Liver (tissue), 9 donors: Measurements from ENCODE around the gene GPD2. TPM values are rescaled to one million over a fixed set of nuclear protein-coding genes. Genes with fewer than 3 reads are reported as not detected.

ENCODE experiments used
- DNase-seq: peaks from one replicate; pipeline ENCODE4 v3.0.0-alpha.2; 2017; ENCODE audit warnings: low spot score
- H3K27ac ChIP-seq, 2 donors: one replicate each; pipeline ENCODE4 v1.7.0; 2013; ENCODE audit warnings: inconsistent platforms in 2 of 2, low read length in 2 of 2, control low read depth in 1 of 2, low read depth in 1 of 2, mild to moderate bottlenecking in 1 of 2
- H3K27me3 ChIP-seq, 4 donors: one replicate each; pipeline versions ENCODE4 v1.6.1 to v1.7.0; 2013; ENCODE audit warnings: low read length in 3 of 4, inconsistent platforms in 1 of 4, mild to moderate bottlenecking in 1 of 4, moderate library complexity in 1 of 4; ENCODE audit not compliant: control insufficient read depth in 4 of 4, insufficient read depth in 4 of 4
- H3K36me3 ChIP-seq, 4 donors: one replicate each; pipeline versions ENCODE4 v1.6.1 to v1.7.0; 2013; ENCODE audit warnings: low read length in 3 of 4, mild to moderate bottlenecking in 3 of 4, low read depth in 1 of 4, moderate library complexity in 1 of 4; ENCODE audit not compliant: control insufficient read depth in 4 of 4, insufficient read depth in 3 of 4
- H3K4me1 ChIP-seq, 4 donors: one replicate each; pipeline versions ENCODE4 v1.6.1 to v1.7.0; 2013; ENCODE audit warnings: low read length in 3 of 4, mild to moderate bottlenecking in 3 of 4, moderate library complexity in 1 of 4; ENCODE audit not compliant: control insufficient read depth in 4 of 4, insufficient read depth in 4 of 4
- H3K4me3 ChIP-seq, 3 donors: one replicate each; pipeline versions ENCODE4 v1.6.1 to v1.7.0; 2013; ENCODE audit warnings: low read length in 3 of 3, control low read depth in 1 of 3, low read depth in 1 of 3, mild to moderate bottlenecking in 1 of 3
- H3K9ac ChIP-seq, 2 donors: one replicate each; pipeline ENCODE4 v1.7.0; 2013; ENCODE audit warnings: low read length in 2 of 2, mild to moderate bottlenecking in 2 of 2, moderate library complexity in 2 of 2, control low read depth in 1 of 2, low read depth in 1 of 2
- H3K9me3 ChIP-seq, 4 donors: one replicate each; pipeline versions ENCODE4 v1.6.1 to v1.7.0; 2013; ENCODE audit warnings: low read length in 3 of 4; ENCODE audit not compliant: control insufficient read depth in 4 of 4
- EGR1 ChIP-seq, 2 donors: IDR thresholded peaks; 2 replicates each; pipeline ENCODE4 v1.6.1; 2016 to 2018; ENCODE audit warnings: antibody characterized with exemption in 2 of 2, low read depth in 2 of 2
- FOXA1 ChIP-seq: IDR thresholded peaks from 2 replicates; pipeline ENCODE4 v1.6.1; 2016; ENCODE audit warnings: antibody characterized with exemption
- FOXA2 ChIP-seq: IDR thresholded peaks from 2 replicates; pipeline ENCODE4 v1.6.1; 2016; ENCODE audit warnings: antibody characterized with exemption
- GABPA ChIP-seq, 2 donors: IDR thresholded peaks in 1 of 2; conservative IDR thresholded peaks in 1 of 2; 2 replicates each; pipeline ENCODE4 v1.6.1; 2016; ENCODE audit warnings: antibody characterized with exemption in 2 of 2, mild to moderate bottlenecking in 1 of 2, moderate library complexity in 1 of 2
- HNF4A ChIP-seq, 2 donors: conservative IDR thresholded peaks; 2 replicates each; pipeline ENCODE4 v1.6.1; 2016; ENCODE audit warnings: antibody characterized with exemption in 2 of 2, mild to moderate bottlenecking in 2 of 2
- HNF4G ChIP-seq: IDR thresholded peaks from 2 replicates; pipeline ENCODE4 v1.6.1; 2016; ENCODE audit warnings: antibody characterized with exemption
- JUND ChIP-seq, 2 donors: IDR thresholded peaks; 2 replicates each; pipeline ENCODE4 v1.6.1; 2016; ENCODE audit warnings: antibody characterized with exemption in 2 of 2
- NR2F2 ChIP-seq: IDR thresholded peaks from 2 replicates; pipeline ENCODE4 v1.6.1; 2016; ENCODE audit warnings: antibody characterized with exemption
- RAD21 ChIP-seq, 2 donors: IDR thresholded peaks; 2 replicates each; pipeline ENCODE4 v1.6.1; 2016; ENCODE audit warnings: antibody characterized with exemption in 2 of 2, mild to moderate bottlenecking in 2 of 2
- RXRA ChIP-seq, 2 donors: IDR thresholded peaks; 2 replicates each; pipeline ENCODE4 v1.6.1; 2017 to 2018; ENCODE audit warnings: antibody characterized with exemption in 2 of 2, mild to moderate bottlenecking in 1 of 2
- SP1 ChIP-seq: IDR thresholded peaks from 2 replicates; pipeline ENCODE4 v1.6.1; 2018; ENCODE audit warnings: antibody characterized with exemption, mild to moderate bottlenecking
- TAF1 ChIP-seq: conservative IDR thresholded peaks from 2 replicates; pipeline ENCODE4 v1.6.1; 2016; ENCODE audit warnings: antibody characterized with exemption, mild to moderate bottlenecking
- WGBS: extraction: QIAGEN DNeasy Blood & Tissue Kit; methylation state at CpG from one replicate; pipeline ENCODE4 v1.1.7; 2013; 5-methylcytosine and 5-hydroxymethylcytosine counted together
- polyA plus RNA-seq, 2 donors: library from polyadenylated mRNA; stranded (reverse) in 1 of 2; unstranded in 1 of 2; fragments of 200-250 nt in 1 of 2; fragments of >200 nt in 1 of 2; fragmentation: Nextera tagmentation in 1 of 2; extraction: Ambion mirVana in 1 of 2; gene quantifications; one replicate each; pipeline versions ENCODE4 v1.2.1 to v1.2.3, GENCODE V29; 2013 to 2015
- total RNA-seq, 2 donors: library from RNA; depleted of rRNA; stranded (reverse); fragments of >200 nt; gene quantifications; one replicate each; pipeline ENCODE4 v1.2.3, GENCODE V29; 2014
- TF ChIP-seq, protein P1 (sequence below): IDR thresholded peaks from 2 replicates; pipeline ENCODE4 v1.6.1; 2016; ENCODE audit warnings: antibody characterized with exemption
- TF ChIP-seq, protein P2 (sequence below): IDR thresholded peaks from 2 replicates; pipeline ENCODE4 v1.6.1; 2016; ENCODE audit warnings: antibody characterized with exemption
- TF ChIP-seq, protein P3 (sequence below): IDR thresholded peaks from 2 replicates; pipeline ENCODE4 v1.6.1; 2016; ENCODE audit warnings: antibody characterized with exemption, mild to moderate bottlenecking
- TF ChIP-seq, protein P4 (sequence below): IDR thresholded peaks from 2 replicates; pipeline ENCODE4 v1.6.1; 2016; ENCODE audit warnings: antibody characterized with exemption
- TF ChIP-seq, protein P5 (sequence below): fragments of 150-350 bp; IDR thresholded peaks from 2 replicates; pipeline ENCODE4 v1.5.1; 2017; ENCODE audit warnings: improper control_type of control experiment, low read depth, low read length; ENCODE audit not compliant: missing input control
- donor health status: healthy.
- donor health status: healthy.
- donor health status: healthy.
- donor health status: healthy.
- donor health status: healthy.

GPD2 gene
- total and polyA plus RNA-seq, 4 donors = 1.4 to 14.3 (median 6.1) TPM

DNA sequence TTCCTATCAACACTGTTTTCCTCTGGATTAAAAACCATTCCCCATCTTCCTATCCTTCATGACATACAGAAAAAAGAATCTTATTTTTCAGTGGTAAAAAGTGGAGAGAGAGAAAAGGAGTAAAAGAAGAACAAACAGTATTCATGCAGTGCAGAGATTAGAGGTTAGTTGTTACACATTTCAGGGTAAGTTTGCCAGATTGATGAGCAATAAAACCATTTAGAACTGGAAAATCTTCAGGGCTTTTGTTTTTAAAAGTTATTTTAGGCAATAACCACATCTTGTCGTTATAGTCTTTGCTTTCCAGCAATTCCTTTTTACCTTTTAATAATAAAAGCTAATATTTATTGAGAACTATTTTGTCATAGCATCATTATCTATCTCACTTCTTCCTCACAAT is 104.5 kb downstream of the GPD2 start:
- DNase-seq = no peak
- Histone ChIP-seq H3K36me3 (no peaks in the 10 kb centered on the region), H3K4me3 (no peak overlapping the region), H3K9ac (no peak overlapping the region), H3K9me3 (no peaks in the 10 kb centered on the region), H3K27me3 (no peaks in the 10 kb centered on the region), H3K27ac (no peak overlapping the region), H3K4me1 (no peaks in the 10 kb centered on the region)
- WGBS = 72% methylated on average over 1 of the region's 1 CpG
- TF ChIP-seq, protein P1, sequence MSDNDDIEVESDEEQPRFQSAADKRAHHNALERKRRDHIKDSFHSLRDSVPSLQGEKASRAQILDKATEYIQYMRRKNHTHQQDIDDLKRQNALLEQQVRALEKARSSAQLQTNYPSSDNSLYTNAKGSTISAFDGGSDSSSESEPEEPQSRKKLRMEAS = no peak
- no peak for TF ChIP-seq HNF4A (conservative IDR thresholded peaks at IDR 0.05)
- no peak for TF ChIP-seq SP1
- TF ChIP-seq HNF4G = no peak
- TF ChIP-seq RAD21 (IDR thresholded peaks at IDR 0.05) = no peak
- TF ChIP-seq TAF1 = no peak
- TF ChIP-seq RXRA (IDR thresholded peaks at IDR 0.05) = no peak
- no peak for TF ChIP-seq JUND (IDR thresholded peaks at IDR 0.05)
- TF ChIP-seq NR2F2 = no peak
- TF ChIP-seq, protein P2, sequence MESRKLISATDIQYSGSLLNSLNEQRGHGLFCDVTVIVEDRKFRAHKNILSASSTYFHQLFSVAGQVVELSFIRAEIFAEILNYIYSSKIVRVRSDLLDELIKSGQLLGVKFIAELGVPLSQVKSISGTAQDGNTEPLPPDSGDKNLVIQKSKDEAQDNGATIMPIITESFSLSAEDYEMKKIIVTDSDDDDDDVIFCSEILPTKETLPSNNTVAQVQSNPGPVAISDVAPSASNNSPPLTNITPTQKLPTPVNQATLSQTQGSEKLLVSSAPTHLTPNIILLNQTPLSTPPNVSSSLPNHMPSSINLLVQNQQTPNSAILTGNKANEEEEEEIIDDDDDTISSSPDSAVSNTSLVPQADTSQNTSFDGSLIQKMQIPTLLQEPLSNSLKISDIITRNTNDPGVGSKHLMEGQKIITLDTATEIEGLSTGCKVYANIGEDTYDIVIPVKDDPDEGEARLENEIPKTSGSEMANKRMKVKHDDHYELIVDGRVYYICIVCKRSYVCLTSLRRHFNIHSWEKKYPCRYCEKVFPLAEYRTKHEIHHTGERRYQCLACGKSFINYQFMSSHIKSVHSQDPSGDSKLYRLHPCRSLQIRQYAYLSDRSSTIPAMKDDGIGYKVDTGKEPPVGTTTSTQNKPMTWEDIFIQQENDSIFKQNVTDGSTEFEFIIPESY = no peak
- no peak for TF ChIP-seq EGR1 (IDR thresholded peaks at IDR 0.05; ENCODE audit: low read depth in 2 of 2)

DNA sequence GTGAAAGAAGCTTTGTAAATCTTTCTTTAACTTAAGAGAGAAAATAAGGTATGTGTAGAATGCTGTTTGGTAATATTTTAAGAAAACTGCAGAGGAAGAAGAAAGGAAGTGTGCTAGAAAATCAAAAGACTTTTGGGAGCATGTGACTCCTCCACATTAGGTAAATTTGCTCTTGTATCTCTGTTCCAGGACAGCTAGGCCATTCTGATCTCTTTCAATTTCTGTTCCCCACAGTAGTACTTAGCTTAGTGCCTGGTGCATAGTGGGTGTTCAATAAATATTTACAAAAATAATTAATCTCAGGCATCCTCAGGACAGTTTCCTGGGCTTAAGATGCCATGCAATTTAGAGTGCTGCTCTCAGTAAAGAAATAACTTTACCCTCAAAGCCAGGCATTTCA is 105.0 kb downstream of the GPD2 start:
- TF ChIP-seq HNF4G (no peak), TAF1 (no peak), FOXA1 (no peak), NR2F2 (no peak), FOXA2 (no peak), RAD21 (IDR thresholded peaks at IDR 0.05) (no peak), RXRA (IDR thresholded peaks at IDR 0.05) (no peak), GABPA (IDR thresholded peaks at IDR 0.05 in 1 of 2, conservative IDR thresholded peaks at IDR 0.05 in 1 of 2) (no peak), JUND (IDR thresholded peaks at IDR 0.05) (no peak)
- TF ChIP-seq, protein P3, sequence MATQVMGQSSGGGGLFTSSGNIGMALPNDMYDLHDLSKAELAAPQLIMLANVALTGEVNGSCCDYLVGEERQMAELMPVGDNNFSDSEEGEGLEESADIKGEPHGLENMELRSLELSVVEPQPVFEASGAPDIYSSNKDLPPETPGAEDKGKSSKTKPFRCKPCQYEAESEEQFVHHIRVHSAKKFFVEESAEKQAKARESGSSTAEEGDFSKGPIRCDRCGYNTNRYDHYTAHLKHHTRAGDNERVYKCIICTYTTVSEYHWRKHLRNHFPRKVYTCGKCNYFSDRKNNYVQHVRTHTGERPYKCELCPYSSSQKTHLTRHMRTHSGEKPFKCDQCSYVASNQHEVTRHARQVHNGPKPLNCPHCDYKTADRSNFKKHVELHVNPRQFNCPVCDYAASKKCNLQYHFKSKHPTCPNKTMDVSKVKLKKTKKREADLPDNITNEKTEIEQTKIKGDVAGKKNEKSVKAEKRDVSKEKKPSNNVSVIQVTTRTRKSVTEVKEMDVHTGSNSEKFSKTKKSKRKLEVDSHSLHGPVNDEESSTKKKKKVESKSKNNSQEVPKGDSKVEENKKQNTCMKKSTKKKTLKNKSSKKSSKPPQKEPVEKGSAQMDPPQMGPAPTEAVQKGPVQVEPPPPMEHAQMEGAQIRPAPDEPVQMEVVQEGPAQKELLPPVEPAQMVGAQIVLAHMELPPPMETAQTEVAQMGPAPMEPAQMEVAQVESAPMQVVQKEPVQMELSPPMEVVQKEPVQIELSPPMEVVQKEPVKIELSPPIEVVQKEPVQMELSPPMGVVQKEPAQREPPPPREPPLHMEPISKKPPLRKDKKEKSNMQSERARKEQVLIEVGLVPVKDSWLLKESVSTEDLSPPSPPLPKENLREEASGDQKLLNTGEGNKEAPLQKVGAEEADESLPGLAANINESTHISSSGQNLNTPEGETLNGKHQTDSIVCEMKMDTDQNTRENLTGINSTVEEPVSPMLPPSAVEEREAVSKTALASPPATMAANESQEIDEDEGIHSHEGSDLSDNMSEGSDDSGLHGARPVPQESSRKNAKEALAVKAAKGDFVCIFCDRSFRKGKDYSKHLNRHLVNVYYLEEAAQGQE = no peak
- TF ChIP-seq, protein P1 = no peak
- TF ChIP-seq, protein P4, sequence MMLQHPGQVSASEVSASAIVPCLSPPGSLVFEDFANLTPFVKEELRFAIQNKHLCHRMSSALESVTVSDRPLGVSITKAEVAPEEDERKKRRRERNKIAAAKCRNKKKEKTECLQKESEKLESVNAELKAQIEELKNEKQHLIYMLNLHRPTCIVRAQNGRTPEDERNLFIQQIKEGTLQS = no peak
- TF ChIP-seq, protein P2 = no peak
- TF ChIP-seq, protein P5, sequence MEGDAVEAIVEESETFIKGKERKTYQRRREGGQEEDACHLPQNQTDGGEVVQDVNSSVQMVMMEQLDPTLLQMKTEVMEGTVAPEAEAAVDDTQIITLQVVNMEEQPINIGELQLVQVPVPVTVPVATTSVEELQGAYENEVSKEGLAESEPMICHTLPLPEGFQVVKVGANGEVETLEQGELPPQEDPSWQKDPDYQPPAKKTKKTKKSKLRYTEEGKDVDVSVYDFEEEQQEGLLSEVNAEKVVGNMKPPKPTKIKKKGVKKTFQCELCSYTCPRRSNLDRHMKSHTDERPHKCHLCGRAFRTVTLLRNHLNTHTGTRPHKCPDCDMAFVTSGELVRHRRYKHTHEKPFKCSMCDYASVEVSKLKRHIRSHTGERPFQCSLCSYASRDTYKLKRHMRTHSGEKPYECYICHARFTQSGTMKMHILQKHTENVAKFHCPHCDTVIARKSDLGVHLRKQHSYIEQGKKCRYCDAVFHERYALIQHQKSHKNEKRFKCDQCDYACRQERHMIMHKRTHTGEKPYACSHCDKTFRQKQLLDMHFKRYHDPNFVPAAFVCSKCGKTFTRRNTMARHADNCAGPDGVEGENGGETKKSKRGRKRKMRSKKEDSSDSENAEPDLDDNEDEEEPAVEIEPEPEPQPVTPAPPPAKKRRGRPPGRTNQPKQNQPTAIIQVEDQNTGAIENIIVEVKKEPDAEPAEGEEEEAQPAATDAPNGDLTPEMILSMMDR = no peak
- H3K9me3 ChIP-seq = no peaks in the 10 kb centered on the region
- no peak overlapping the region for H3K9ac ChIP-seq
- H3K27ac ChIP-seq = no peak overlapping the region
- H3K36me3 ChIP-seq = no peaks in the 10 kb centered on the region
- no peak for DNase-seq
- H3K4me3 ChIP-seq = no peak overlapping the region
- no peaks in the 10 kb centered on the region for H3K4me1 ChIP-seq
- H3K27me3 ChIP-seq = no peaks in the 10 kb centered on the region
